CD14-positive monocyte (primary cell): ENCODE data around the gene SRGAP1. TPM values are rescaled to one million over a fixed set of nuclear protein-coding genes. Genes with fewer than 3 reads are reported as not detected.
A peak's percentile ranks its signal among the peaks of the same experiment; 100 is the strongest.

Experiments
- DNase-seq, 3 donors: peaks; one replicate each; pipeline ENCODE4 v3.0.0-alpha.2; 2011 to 2022
- H2AFZ ChIP-seq: 2 replicates; pipeline ENCODE4 v1.6.0; 2012; ENCODE audit warnings: mild to moderate bottlenecking, low read depth, low read length, inconsistent platforms; ENCODE audit not compliant: insufficient read depth, poor library complexity, severe bottlenecking
- H3K27ac ChIP-seq, 2 donors: 1 replicate in 1 of 2; 2 replicates in 1 of 2; pipeline ENCODE4 v1.5.1; 2012 to 2013; ENCODE audit warnings: low read length in 2 of 2, control low read depth in 1 of 2, inconsistent platforms in 1 of 2, low read depth in 1 of 2, mild to moderate bottlenecking in 1 of 2
- H3K27me3 ChIP-seq, 2 donors: one replicate each; pipeline versions ENCODE4 v1.6.0 to v1.6.1; 2011 to 2013; ENCODE audit warnings: low read length in 2 of 2; ENCODE audit not compliant: control insufficient read depth in 2 of 2, insufficient read depth in 2 of 2
- H3K36me3 ChIP-seq, 2 donors: replicated peaks in 1 of 2; 1 replicate in 1 of 2; 2 replicates in 1 of 2; pipeline versions ENCODE4 v1.5.1 to v1.6.1; 2012 to 2013; ENCODE audit warnings: low read length in 2 of 2, control low read depth in 1 of 2, inconsistent platforms in 1 of 2, mild to moderate bottlenecking in 1 of 2; ENCODE audit not compliant: insufficient read depth in 2 of 2, control insufficient read depth in 1 of 2
- H3K4me1 ChIP-seq, 2 donors: 1 replicate in 1 of 2; 2 replicates in 1 of 2; pipeline versions ENCODE4 v1.5.1 to v1.6.1; 2012 to 2013; ENCODE audit warnings: low read length in 2 of 2, control low read depth in 1 of 2, inconsistent platforms in 1 of 2, mild to moderate bottlenecking in 1 of 2, moderate library complexity in 1 of 2; ENCODE audit not compliant: insufficient read depth in 2 of 2, control insufficient read depth in 1 of 2
- H3K4me2 ChIP-seq: replicated peaks from 2 replicates; pipeline ENCODE3; 2012; ENCODE audit warnings: low read length, moderate library complexity, mild to moderate bottlenecking; ENCODE audit not compliant: poor library complexity, severe bottlenecking; ENCODE audit errors: extremely low read depth
- H3K4me3 ChIP-seq, 3 experiments: fragments of 200-600 bp in 1 of 3; sonication (generic) in 1 of 3; replicated peaks in 1 of 3; 1 replicate in 2 of 3; 2 replicates in 1 of 3; pipeline ENCODE4 v1.5.1; 2011 to 2013; ENCODE audit warnings: low read length in 3 of 3, mild to moderate bottlenecking in 3 of 3, control low read depth in 2 of 3, low read depth in 2 of 3, inconsistent platforms in 1 of 3, moderate library complexity in 1 of 3
- H3K79me2 ChIP-seq: 2 replicates; pipeline ENCODE4 v1.6.0; 2012; ENCODE audit warnings: mild to moderate bottlenecking, control low read depth, inconsistent platforms, low read length, moderate library complexity; ENCODE audit not compliant: insufficient read depth
- H3K9ac ChIP-seq: 2 replicates; pipeline ENCODE4 v1.6.0; 2017; ENCODE audit warnings: low read length, mild to moderate bottlenecking; ENCODE audit not compliant: insufficient read depth, poor library complexity, severe bottlenecking
- H3K9me3 ChIP-seq, 2 donors: replicated peaks in 1 of 2; 1 replicate in 1 of 2; 2 replicates in 1 of 2; pipeline versions ENCODE4 v1.5.1 to v1.6.1; 2012 to 2013; ENCODE audit warnings: low read length in 2 of 2, control low read depth in 1 of 2; ENCODE audit not compliant: control insufficient read depth in 1 of 2, insufficient read depth in 1 of 2
- H4K20me1 ChIP-seq: 2 replicates; pipeline ENCODE4 v1.6.0; 2012; ENCODE audit warnings: mild to moderate bottlenecking, low read length, control low read depth, moderate library complexity; ENCODE audit not compliant: insufficient read depth
- H3K27ac Mint-ChIP-seq, 7 donors: one replicate each; pipeline ENCODE4 v1.8.0; 2020; ENCODE audit warnings: mild to moderate bottlenecking in 7 of 7, mixed read lengths in 7 of 7, moderate library complexity in 6 of 7, inconsistent platforms in 2 of 7
- H3K27me3 Mint-ChIP-seq, 3 donors: one replicate each; pipeline ENCODE4 v1.8.0; 2021 to 2022; ENCODE audit warnings: low read depth in 3 of 3, mild to moderate bottlenecking in 3 of 3, mixed read lengths in 3 of 3, moderate library complexity in 3 of 3, inconsistent platforms in 1 of 3
- H3K36me3 Mint-ChIP-seq, 2 donors: one replicate each; pipeline ENCODE4 v1.8.0; 2020; ENCODE audit warnings: mixed read lengths in 2 of 2, inconsistent platforms in 1 of 2, mild to moderate bottlenecking in 1 of 2
- H3K4me1 Mint-ChIP-seq: one replicate; pipeline ENCODE4 v1.8.0; 2020; ENCODE audit warnings: mild to moderate bottlenecking, mixed read lengths
- H3K4me3 Mint-ChIP-seq, 2 donors: one replicate each; pipeline ENCODE4 v1.8.0; 2020; ENCODE audit warnings: mild to moderate bottlenecking in 2 of 2, mixed read lengths in 2 of 2, moderate library complexity in 1 of 2
- H3K9me3 Mint-ChIP-seq, 7 donors: one replicate each; pipeline ENCODE4 v1.8.0; 2020 to 2022; ENCODE audit warnings: mixed read lengths in 7 of 7, mild to moderate bottlenecking in 6 of 7, moderate library complexity in 6 of 7, inconsistent platforms in 2 of 7
- CTCF ChIP-seq: fragments of 200-600 bp; IDR thresholded peaks from one replicate; pipeline ENCODE4 v1.8.0; 2022; ENCODE audit warnings: antibody characterized with exemption, mild to moderate bottlenecking
- WGBS: methylation state at CpG from one replicate; pipeline ENCODE4 v1.1.5; 2013; ENCODE audit warnings: missing lambda C conversion rate; ENCODE audit not compliant: insufficient coverage; 5-methylcytosine and 5-hydroxymethylcytosine counted together
- intact Hi-C, 2 donors: fragments of 100-400 bp; cut with micrococcal nuclease; formaldehyde crosslinking; loops; one replicate each; pipeline versions ENCODE4 v1.15.0 to v1.15.1; 2023
- polyA plus RNA-seq, 3 donors: library from polyadenylated mRNA; depleted of rRNA in 1 of 3; unstranded in 2 of 3; stranded (reverse) in 1 of 3; fragments of 300-500 nt in 2 of 3; fragments of >200 nt in 1 of 3; fragmentation: Illumina TruSeq in 2 of 3; gene quantifications; 1 replicate in 2 of 3; 2 replicates in 1 of 3; pipeline ENCODE4 v1.2.3, GENCODE V29; 2012 to 2021

SRGAP1 gene
- polyA plus RNA-seq, 3 donors: 0.05 to 0.52 (median 0.07) TPM

- Mint-ChIP-seq H3K27me3 (peaks cover 0 to 2% (median 2%) of the 10 kb centered on the region in 3 donors), H3K4me3 (no peak overlapping the region), H3K36me3 (peaks cover 0 to 2% of the 10 kb centered on the region in 2 donors), H3K9me3 (peaks cover 0 to 3% (median 2%) of the 10 kb centered on the region in 7 donors), H3K27ac (no peak overlapping the region), H3K4me1 (peaks cover 18% of the 10 kb centered on the region)
- Histone ChIP-seq H2AFZ (no peak overlapping the region), H3K27ac (no peak overlapping the region), H3K9me3 (no peaks in the 10 kb centered on the region), H3K4me3 (no peak overlapping the region), H3K9ac (no peak overlapping the region), H3K4me2 (no peak overlapping the region), H4K20me1 (no peaks in the 10 kb centered on the region), H3K36me3 (no peaks in the 10 kb centered on the region), H3K27me3 (no peaks in the 10 kb centered on the region), H3K4me1 (peaks cover 18 to 20% of the 10 kb centered on the region in 2 donors), H3K79me2 (no peaks in the 10 kb centered on the region)
- no CpG with 5 or more reads among the region's 1 CpG for WGBS
- TF ChIP-seq CTCF: no peak
- intact Hi-C loops: loop anchor here (10.0 kb wide), 2 partner anchors 65 to 495 kb away; partner anchors contain the start of genes SRGAP1 (in 1 of the 2) and XPOT (in 1 of the 2)
- no peak for DNase-seq
Observed at GRCh38 chr12:63909746-63910145, 65.2 kb downstream of the SRGAP1 start.

- Mint-ChIP-seq H3K9me3 (peaks cover 0 to 3% (median 2%) of the 10 kb centered on the region in 7 donors), H3K36me3 (peaks cover 0 to 2% of the 10 kb centered on the region in 2 donors), H3K27me3 (peaks cover 0 to 5% (median 2%) of the 10 kb centered on the region in 3 donors), H3K27ac (peak overlapping the region in 1 of 7 donors; percentile 33), H3K4me1 (peaks cover 20% of the 10 kb centered on the region), H3K4me3 (no peak overlapping the region)
- no peaks in the 10 kb centered on the region for H3K36me3 ChIP-seq
- no CpG with 5 or more reads among the region's 4 CpGs for WGBS
- no peak overlapping the region for H2AFZ ChIP-seq
- no peak overlapping the region for H3K27ac ChIP-seq
- H3K27me3 ChIP-seq: no peaks in the 10 kb centered on the region
- intact Hi-C loops: loop anchor here (10.0 kb wide), 2 partner anchors 67 to 493 kb away; partner anchors contain the start of genes SRGAP1 (in 1 of the 2) and XPOT (in 1 of the 2)
- no peak for TF ChIP-seq CTCF
- no peak overlapping the region for H3K4me2 ChIP-seq
- no peaks in the 10 kb centered on the region for H3K79me2 ChIP-seq
- DNase-seq: no peak
- H3K4me3 ChIP-seq: no peak overlapping the region
- no peak overlapping the region for H3K9ac ChIP-seq
- peaks cover 12 to 19% of the 10 kb centered on the region in 2 donors for H3K4me1 ChIP-seq
- no peaks in the 10 kb centered on the region for H3K9me3 ChIP-seq
- H4K20me1 ChIP-seq: no peaks in the 10 kb centered on the region
Observed at GRCh38 chr12:63911341-63911740, 66.8 kb downstream of the SRGAP1 start.
